Fibroblast of mammary gland (primary cell): Measurements from ENCODE around the gene EME2.
A peak's percentile ranks its signal among the peaks of the same experiment; 100 is the strongest.

ENCODE experiments used
- DNase-seq: peaks from one replicate; pipeline ENCODE4 v3.0.0-alpha.2; 2010; ENCODE audit warnings: low read depth
- H3K4me3 ChIP-seq: 2 replicates; pipeline ENCODE4 v1.5.1; 2011; ENCODE audit warnings: low read depth, mild to moderate bottlenecking, low read length, moderate library complexity; ENCODE audit not compliant: control insufficient read depth
- CTCF ChIP-seq: conservative IDR thresholded peaks from 2 replicates; pipeline ENCODE4 v1.5.1; 2011; ENCODE audit warnings: low read depth, low read length, inconsistent platforms; ENCODE audit not compliant: control insufficient read depth, insufficient read depth

The EME2 gene

GRCh38 chr16:1822801-1823200 lies 50.2 kb downstream of the EME2 start:
- H3K4me3 ChIP-seq: no peak overlapping the region
- no peak for TF ChIP-seq CTCF

GRCh38 chr16:1823821-1824220 lies 51.2 kb downstream of the EME2 start:
- DNase-seq: peak; percentile 35
- TF ChIP-seq CTCF: no peak
- H3K4me3 ChIP-seq: no peak overlapping the region

More at GRCh38 chr16:1822801-1823200, 50.2 kb downstream of the EME2 start:
- no peak for DNase-seq

- TF ChIP-seq CTCF: no peak
- no peak for DNase-seq
- H3K4me3 ChIP-seq: peak overlapping the region; percentile 43
These were observed 52.8 kb downstream of the EME2 start for GRCh38 chr16:1825381-1825863.
